HG03039 (cell line): ENCODE measurements around the gene STRAP.
"Not testable (repeated sequence)": the region's sequence is repeated elsewhere in the genome, so short reads cannot be mapped to it uniquely, and the experiment has no call there.

Source experiments
- ATAC-seq: cut with Tn5 transposase; IDR thresholded peaks from one replicate; pipeline ENCODE4 v1.9.1; 2021; ENCODE audit warnings: mild to moderate bottlenecking, moderate library complexity; ENCODE audit not compliant: unreplicated experiment

The STRAP gene

GRCh38 chr12:15868186-15868585 lies 14.0 kb upstream of the STRAP start:
- no peak for ATAC-seq

- no peak for ATAC-seq
Observed at GRCh38 chr12:15873556-15873955, 8.6 kb upstream of the STRAP start.

- ATAC-seq = not testable (repeated sequence)
Observed at GRCh38 chr12:15874556-15875145, 7.5 kb upstream of the STRAP start.

GRCh38 chr12:15875863-15876262 lies 6.3 kb upstream of the STRAP start:
- no peak for ATAC-seq

GRCh38 chr12:15879413-15879812 lies 2.8 kb upstream of the STRAP start:
- no peak for ATAC-seq

- ATAC-seq = no peak
Observed at GRCh38 chr12:15880721-15881120, 1.5 kb upstream of the STRAP start.

- ATAC-seq = no peak
Observed at GRCh38 chr12:15883536-15883935, 1.3 kb downstream of the STRAP start.

- no peak for ATAC-seq
Observed at GRCh38 chr12:15886372-15887042, 4.3 kb downstream of the STRAP start.

GRCh38 chr12:15887043-15887817 lies 5.0 kb downstream of the STRAP start:
- ATAC-seq = no peak

- ATAC-seq = no peak
Observed at GRCh38 chr12:15892645-15893259, 10.6 kb downstream of the STRAP start.

GRCh38 chr12:15893260-15893659 lies 11.1 kb downstream of the STRAP start:
- no peak for ATAC-seq

- ATAC-seq = no peak
Observed at GRCh38 chr12:15896867-15897266, 14.7 kb downstream of the STRAP start.

- ATAC-seq = no peak
Observed at GRCh38 chr12:15897433-15897832, 15.2 kb downstream of the STRAP start.

GRCh38 chr12:15899282-15899870 lies 17.2 kb downstream of the STRAP start:
- no peak for ATAC-seq

- no peak for ATAC-seq
Observed at GRCh38 chr12:15904378-15904920, 22.3 kb downstream of the STRAP start.

GRCh38 chr12:15910468-15910863 lies 28.3 kb downstream of the STRAP start:
- no peak for ATAC-seq

GRCh38 chr12:15910864-15911721 lies 28.9 kb downstream of the STRAP start, which contains the start of gene DERA:
DERA (plus strand) TSS chr12:15911332; CDS start chr12:15911384, 52 bp downstream.
- peak; percentile 96 for ATAC-seq

GRCh38 chr12:15911931-15912330 lies 29.7 kb downstream of the STRAP start:
- not testable (repeated sequence) for ATAC-seq

GRCh38 chr12:15914131-15914530 lies 31.9 kb downstream of the STRAP start:
- not testable (repeated sequence) for ATAC-seq

GRCh38 chr12:15918066-15918465 lies 35.9 kb downstream of the STRAP start:
- ATAC-seq = no peak
